GM12878 (cell line): ENCODE data around the gene FAM120B.

ENCODE experiments used
- ATF3 ChIP-seq: IDR thresholded peaks from 2 replicates; pipeline ENCODE4 v1.6.1; 2011; ENCODE audit warnings: low read depth, mild to moderate bottlenecking, low read length, moderate library complexity, borderline replicate concordance; ENCODE audit errors: extremely low read depth
- BCL3 ChIP-seq: IDR thresholded peaks from 2 replicates; pipeline ENCODE4 v1.6.1; 2011; ENCODE audit warnings: borderline replicate concordance, low read depth, mild to moderate bottlenecking, moderate library complexity, low read length; ENCODE audit not compliant: insufficient read depth, poor library complexity, severe bottlenecking
- BMI1 ChIP-seq: fragments of 450-650 bp; IDR thresholded peaks from 2 replicates; pipeline ENCODE4 v1.6.1; 2016; ENCODE audit warnings: mild to moderate bottlenecking, moderate library complexity, borderline replicate concordance
- CTCF ChIP-seq, 3 experiments: IDR thresholded peaks in 2 of 3; conservative IDR thresholded peaks in 1 of 3; 2 replicates each; pipeline ENCODE4 v1.5.1; 2011; ENCODE audit warnings: low read depth in 3 of 3, low read length in 3 of 3, mild to moderate bottlenecking in 3 of 3, control low read depth in 2 of 3, moderate library complexity in 2 of 3, inconsistent platforms in 1 of 3, mixed read lengths in 1 of 3; ENCODE audit not compliant: control insufficient read depth in 2 of 3, insufficient read depth in 1 of 3; ENCODE audit errors: extremely low read depth in 1 of 3
- ELK1 ChIP-seq: IDR thresholded peaks from 2 replicates; pipeline ENCODE4 v1.6.1; 2012; ENCODE audit warnings: low read depth, low read length, improper control_type of control experiment
- HDAC6 ChIP-seq: fragments of 200-600 bp; sonication (generic); IDR thresholded peaks from one replicate; pipeline ENCODE4 v1.8.0; 2017; ENCODE audit warnings: antibody characterized with exemption; ENCODE audit not compliant: unreplicated experiment
- JUND ChIP-seq: IDR thresholded peaks from 2 replicates; pipeline ENCODE4 v1.6.1; 2012; ENCODE audit warnings: low read depth, mild to moderate bottlenecking, low read length, improper control_type of control experiment, moderate library complexity
- MYC ChIP-seq: IDR thresholded peaks from 2 replicates; pipeline ENCODE4 v1.6.1; 2011; ENCODE audit warnings: mild to moderate bottlenecking, low read length, moderate library complexity, inconsistent platforms; ENCODE audit not compliant: insufficient read depth, insufficient replicate concordance, insufficient read length, severe bottlenecking
- NFYB ChIP-seq: IDR thresholded peaks from 2 replicates; pipeline ENCODE4 v1.6.1; 2011; ENCODE audit warnings: low read depth, mild to moderate bottlenecking, low read length, improper control_type of control experiment, moderate library complexity; ENCODE audit not compliant: insufficient read depth
- PBX3 ChIP-seq: IDR thresholded peaks from 2 replicates; pipeline ENCODE4 v1.6.1; 2011; ENCODE audit warnings: mild to moderate bottlenecking, low read depth, low read length, moderate library complexity; ENCODE audit not compliant: insufficient replicate concordance
- RAD21 ChIP-seq: IDR thresholded peaks from 2 replicates; pipeline ENCODE4 v1.6.1; 2011; ENCODE audit warnings: mild to moderate bottlenecking, low read depth, low read length, moderate library complexity; ENCODE audit not compliant: insufficient read depth
- SIN3A ChIP-seq: IDR thresholded peaks from 2 replicates; pipeline ENCODE4 v1.6.1; 2012; ENCODE audit warnings: low read depth, low read length, improper control_type of control experiment
- SUZ12 ChIP-seq: fragments of 200-600 bp; sonication (generic); IDR thresholded peaks from one replicate; pipeline ENCODE4 v1.6.1; 2018; ENCODE audit warnings: antibody characterized with exemption, mild to moderate bottlenecking; ENCODE audit not compliant: unreplicated experiment

- no peak for TF ChIP-seq CTCF (IDR thresholded peaks at IDR 0.05 in 2 of 3, conservative IDR thresholded peaks at IDR 0.05 in 1 of 3; ENCODE audit: control insufficient read depth in 2 of 3, extremely low read depth in 1 of 3, insufficient read depth in 1 of 3, low read depth in 3 of 3, low read length in 3 of 3)
- TF ChIP-seq SUZ12, result no peak
- TF ChIP-seq HDAC6, result no peak
- TF ChIP-seq PBX3, result no peak
- TF ChIP-seq MYC, result no peak
- TF ChIP-seq ATF3, result no peak
- TF ChIP-seq ELK1, result no peak
- no peak for TF ChIP-seq SIN3A
- TF ChIP-seq NFYB, result no peak
- TF ChIP-seq RAD21, result no peak
- no peak for TF ChIP-seq BCL3
- TF ChIP-seq JUND, result no peak
- no peak for TF ChIP-seq BMI1
These were observed 5.1 kb downstream of the FAM120B start for GRCh38 chr6:170311696-170312095.
